GM12875 (cell line): ENCODE results near the gene PREP.

Source experiments
- H3K4me3 ChIP-seq: one replicate; pipeline ENCODE4 v1.5.1; 2011; ENCODE audit warnings: low read depth, low read length, control low read depth
- TF ChIP-seq, protein P1 (sequence below): IDR thresholded peaks from 2 replicates; pipeline ENCODE4 v1.5.1; 2011; ENCODE audit warnings: low read depth, mild to moderate bottlenecking, control low read depth, inconsistent platforms, low read length, moderate library complexity, borderline replicate concordance; ENCODE audit not compliant: insufficient read depth

The PREP gene

DNA sequence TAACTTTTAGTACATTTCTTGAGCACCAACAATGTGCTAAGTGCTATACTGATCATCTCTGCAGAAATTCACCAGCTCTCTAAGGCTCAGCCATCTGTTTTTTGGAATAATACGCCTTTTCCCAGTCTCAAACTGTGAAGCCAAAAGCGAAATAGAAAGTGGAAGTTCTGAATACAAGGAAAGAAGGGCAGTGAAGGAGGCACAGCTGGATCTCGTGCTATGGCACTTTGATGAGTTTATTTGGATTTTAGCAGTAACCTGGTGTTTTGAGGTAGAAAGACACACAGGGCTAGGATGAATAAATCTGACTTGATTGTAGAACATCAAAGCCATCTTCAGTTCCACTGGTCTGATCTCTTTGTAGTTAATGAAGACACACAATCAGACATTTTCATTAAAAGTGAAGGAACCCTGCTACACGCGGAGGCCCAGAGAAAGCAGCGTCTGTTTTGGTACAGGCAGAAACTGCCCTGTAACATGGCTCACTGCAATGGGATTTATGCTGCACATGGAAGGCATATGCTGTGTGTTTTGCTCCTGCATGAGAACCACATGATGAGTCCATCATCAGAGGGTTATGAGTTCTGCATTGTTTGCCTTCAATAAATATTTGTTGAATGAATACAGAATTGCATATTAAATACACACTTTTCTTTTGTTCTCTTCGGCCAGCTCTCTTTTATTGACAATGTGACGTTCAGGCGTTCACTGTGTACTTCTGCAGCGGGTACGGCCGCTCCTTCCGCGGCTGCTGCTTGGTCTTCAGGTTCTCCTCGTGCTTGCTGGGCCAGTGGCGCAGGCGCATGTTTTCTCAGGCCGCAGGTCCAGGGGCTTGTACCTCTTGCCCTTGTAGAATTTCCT is 100.9 kb downstream of the PREP start:
- TF ChIP-seq, protein P1, sequence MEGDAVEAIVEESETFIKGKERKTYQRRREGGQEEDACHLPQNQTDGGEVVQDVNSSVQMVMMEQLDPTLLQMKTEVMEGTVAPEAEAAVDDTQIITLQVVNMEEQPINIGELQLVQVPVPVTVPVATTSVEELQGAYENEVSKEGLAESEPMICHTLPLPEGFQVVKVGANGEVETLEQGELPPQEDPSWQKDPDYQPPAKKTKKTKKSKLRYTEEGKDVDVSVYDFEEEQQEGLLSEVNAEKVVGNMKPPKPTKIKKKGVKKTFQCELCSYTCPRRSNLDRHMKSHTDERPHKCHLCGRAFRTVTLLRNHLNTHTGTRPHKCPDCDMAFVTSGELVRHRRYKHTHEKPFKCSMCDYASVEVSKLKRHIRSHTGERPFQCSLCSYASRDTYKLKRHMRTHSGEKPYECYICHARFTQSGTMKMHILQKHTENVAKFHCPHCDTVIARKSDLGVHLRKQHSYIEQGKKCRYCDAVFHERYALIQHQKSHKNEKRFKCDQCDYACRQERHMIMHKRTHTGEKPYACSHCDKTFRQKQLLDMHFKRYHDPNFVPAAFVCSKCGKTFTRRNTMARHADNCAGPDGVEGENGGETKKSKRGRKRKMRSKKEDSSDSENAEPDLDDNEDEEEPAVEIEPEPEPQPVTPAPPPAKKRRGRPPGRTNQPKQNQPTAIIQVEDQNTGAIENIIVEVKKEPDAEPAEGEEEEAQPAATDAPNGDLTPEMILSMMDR, result no peak
- no peak overlapping the region for H3K4me3 ChIP-seq

DNA sequence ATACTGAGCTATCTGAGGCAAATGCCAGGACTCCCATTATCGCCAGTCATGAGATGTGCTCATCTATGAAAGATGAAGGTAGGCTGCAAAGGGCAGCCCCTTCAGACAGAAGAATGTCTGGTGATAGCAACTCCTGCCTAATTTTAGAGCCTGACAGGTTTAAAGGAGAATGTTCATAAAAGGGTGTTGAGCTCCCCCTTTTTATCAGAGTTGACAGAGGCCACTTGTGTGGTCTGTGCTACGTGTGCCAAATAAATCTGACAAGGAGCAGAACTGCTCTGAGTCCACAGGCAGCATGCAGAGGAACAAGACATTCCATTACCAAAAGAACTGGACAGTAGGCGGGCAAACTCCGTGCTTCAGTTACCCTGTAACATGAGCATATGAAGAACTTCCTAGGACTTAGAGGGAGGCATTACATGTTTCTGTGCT is 101.8 kb downstream of the PREP start:
- TF ChIP-seq, protein P1, result no peak
- no peak overlapping the region for H3K4me3 ChIP-seq

DNA sequence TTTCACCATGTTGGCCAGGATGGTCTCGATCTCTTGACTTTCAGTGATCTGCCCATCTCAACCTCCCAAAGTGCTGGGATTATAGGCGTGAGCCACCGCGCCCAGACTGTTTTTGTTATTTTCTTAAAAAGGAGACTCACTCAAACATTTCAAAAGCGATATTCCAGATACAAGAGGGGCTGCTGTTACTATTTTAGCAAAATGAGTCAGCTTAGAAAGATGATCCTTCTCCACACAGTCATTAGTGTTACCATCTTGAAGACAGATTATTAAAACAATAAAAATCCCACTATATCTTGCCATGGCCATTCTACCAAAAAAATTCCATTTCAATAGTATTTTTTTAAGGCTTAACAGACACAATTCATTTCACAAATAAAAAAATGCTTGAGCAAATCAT is 102.8 kb downstream of the PREP start:
- H3K4me3 ChIP-seq, result no peak overlapping the region
- TF ChIP-seq, protein P1, result no peak

DNA sequence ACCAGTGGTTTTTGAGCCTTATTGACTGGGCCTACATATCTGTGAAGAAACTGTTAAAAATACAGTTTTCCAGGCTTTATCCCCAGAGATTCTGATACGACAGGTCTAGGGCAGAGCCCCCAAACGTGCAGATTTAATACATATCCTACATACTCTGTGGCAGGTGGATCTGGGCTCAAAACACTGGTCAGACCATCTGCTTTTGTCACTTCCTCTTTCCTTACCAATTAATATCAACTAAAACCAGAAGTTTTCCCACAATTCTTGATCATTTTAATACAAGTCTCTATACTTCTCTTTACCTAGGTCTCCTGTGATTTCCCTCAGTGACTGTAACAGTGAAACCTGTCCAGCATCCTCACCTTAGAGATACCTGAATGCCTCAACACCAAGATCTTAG is 108.8 kb downstream of the PREP start:
- H3K4me3 ChIP-seq, result no peak overlapping the region
- TF ChIP-seq, protein P1, result no peak

- H3K4me3 ChIP-seq, result no peak overlapping the region
- TF ChIP-seq, protein P1, result no peak
Measured at GRCh38 chr6:105292689-105293339, 110.1 kb downstream of the PREP start.

DNA sequence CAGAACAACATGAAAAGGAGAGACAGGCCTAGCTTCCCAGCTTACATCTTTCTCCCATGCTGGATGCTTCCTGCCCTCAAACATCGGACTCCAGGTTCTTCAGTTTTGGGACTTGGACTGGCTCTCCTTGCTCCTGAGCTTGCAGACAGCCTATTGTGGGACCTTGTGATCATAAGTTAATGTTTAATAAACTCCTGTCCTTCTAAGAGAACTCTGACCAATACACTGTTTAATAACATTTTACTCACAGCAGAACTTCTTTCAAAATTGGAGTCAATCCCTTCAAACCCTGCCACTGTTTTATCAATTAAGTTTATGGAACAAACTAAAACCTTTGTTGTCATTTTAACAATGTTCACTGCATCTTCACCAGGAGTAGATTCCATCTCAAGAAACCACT is 111.4 kb downstream of the PREP start:
- TF ChIP-seq, protein P1, result no peak
- no peak overlapping the region for H3K4me3 ChIP-seq
